NCI-H526 treated with DMSO at 0.1 percent for 48 hours (cell line): Measurements from ENCODE around the gene DNASE1L3.

Source experiments
- DNase-seq: peaks from one replicate; lab custom pipeline; 2025; lab: John Stamatoyannopoulos, UW

DNASE1L3 gene

DNA sequence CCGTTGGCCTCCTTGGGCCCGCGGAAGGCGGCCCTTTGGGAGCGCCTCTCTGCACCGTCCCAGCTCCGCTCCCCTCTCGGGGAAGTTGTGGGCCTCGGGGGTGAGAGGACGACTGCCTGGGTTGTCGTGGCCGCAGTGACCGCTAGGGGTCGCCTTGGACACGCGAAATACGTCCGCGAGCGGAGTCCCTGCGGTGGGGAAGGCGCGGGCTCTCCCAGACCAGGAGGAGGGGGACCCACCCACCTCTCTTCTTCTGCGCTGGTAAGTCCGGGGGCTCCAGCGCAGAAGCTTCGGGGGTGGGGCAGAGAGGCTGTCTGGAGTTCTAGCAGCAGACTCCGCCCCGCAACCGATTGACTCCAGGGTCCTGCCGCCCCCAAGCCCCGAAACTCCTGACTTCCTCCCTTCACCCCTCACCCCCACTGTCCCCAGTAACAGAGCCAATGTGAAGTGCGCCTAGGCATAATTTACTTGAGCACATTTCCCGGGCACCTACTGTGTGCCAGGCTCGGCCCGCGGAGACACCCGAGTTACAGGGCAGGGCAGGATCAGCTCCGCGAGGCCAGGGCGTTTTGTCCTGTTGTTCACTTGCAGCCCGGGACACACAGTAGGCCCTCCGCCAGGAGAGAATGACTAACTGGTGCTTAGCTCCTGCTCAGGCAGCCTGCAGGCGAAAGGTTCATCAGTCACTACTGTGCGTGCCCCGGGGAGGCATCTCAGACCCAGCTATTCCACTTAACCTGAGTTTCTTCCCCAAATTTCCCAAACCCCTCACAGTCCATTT lies 32.8 kb downstream of the DNASE1L3 start:
- DNase-seq = peak; percentile 4

- no peak for DNase-seq
Measured at GRCh38 chr3:58176827-58177489, 33.8 kb downstream of the DNASE1L3 start.

DNA sequence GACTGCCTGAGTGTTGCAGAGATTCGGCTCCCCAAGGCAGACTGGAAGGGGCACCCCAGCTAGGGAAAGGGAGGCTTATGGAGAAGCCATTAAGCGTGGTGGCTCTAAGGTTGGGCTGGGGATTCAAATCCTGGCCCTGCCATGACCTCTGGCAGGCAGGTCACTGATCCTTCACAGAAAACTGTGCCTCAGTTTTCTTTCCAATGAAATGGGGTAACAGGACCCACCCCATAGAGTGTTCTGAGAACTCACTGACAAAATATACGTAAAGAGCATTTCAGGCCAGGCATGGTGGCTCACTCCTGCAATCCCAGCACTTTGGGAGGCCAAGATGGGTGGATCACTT lies 34.6 kb downstream of the DNASE1L3 start:
- no peak for DNase-seq

GRCh38 chr3:58175437-58176184 lies 35.2 kb downstream of the DNASE1L3 start:
- DNase-seq = no peak

- DNase-seq = no peak
Measured at GRCh38 chr3:58175187-58175436, 35.7 kb downstream of the DNASE1L3 start.

GRCh38 chr3:58173669-58174398 lies 36.9 kb downstream of the DNASE1L3 start:
- DNase-seq = peak; percentile 8

GRCh38 chr3:58173029-58173668 lies 37.6 kb downstream of the DNASE1L3 start:
- DNase-seq = no peak

DNA sequence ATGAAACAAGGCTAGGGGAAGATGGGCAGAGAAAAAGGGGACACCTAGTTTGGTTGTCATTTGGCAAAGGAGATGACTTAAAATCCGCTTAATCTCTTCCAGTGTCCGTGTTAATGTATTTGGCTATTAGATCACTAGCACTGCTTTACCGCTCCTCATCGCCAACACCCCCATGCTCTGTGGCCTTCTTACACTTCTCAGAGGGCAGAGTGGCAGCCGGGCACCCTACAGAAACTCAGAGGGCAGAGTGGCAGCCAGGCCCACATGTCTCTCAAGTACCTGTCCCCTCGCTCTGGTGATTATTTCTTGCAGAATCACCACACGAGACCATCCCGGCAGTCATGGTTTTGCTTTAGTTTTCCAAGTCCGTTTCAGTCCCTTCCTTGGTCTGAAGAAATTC lies 39.6 kb downstream of the DNASE1L3 start:
- DNase-seq = no peak

DNA sequence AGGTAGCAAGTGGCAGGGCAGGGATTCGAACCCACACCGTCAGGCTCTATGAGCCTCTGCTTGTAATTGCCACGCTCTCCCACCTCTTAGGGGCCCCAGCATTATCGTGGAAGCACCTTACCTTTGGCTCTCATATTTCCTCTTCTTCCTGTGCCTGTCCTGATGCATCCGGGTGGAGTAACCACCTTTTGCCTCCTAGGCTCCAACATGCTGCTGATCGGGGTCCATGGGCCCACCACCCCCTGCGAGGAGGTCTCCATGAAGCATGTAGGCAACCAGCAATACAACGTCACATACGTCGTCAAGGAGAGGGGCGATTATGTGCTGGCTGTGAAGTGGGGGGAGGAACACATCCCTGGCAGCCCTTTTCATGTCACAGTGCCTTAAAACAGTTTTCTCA lies 40.4 kb downstream of the DNASE1L3 start:
- no peak for DNase-seq

DNA sequence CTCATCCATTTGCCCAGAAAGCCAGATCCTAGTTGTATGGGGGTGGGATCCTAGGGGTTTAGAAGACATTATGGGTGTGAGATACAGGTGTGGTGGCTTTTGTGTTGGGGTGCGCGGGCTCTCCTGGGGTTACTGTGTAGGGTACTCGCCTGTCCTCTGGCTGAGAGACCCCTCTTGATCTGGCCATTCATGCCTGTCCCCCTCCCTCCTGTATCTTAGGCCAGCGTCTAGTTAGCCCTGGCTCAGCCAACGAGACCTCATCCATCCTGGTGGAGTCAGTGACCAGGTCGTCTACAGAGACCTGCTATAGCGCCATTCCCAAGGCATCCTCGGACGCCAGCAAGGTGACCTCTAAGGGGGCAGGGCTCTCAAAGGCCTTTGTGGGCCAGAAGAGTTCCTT lies 41.4 kb downstream of the DNASE1L3 start:
- DNase-seq = no peak

- DNase-seq = no peak
Measured at GRCh38 chr3:58168498-58168897, 42.3 kb downstream of the DNASE1L3 start.

- DNase-seq = no peak
Measured at GRCh38 chr3:58167431-58168351, 43.1 kb downstream of the DNASE1L3 start.

GRCh38 chr3:58164906-58165821 lies 45.6 kb downstream of the DNASE1L3 start:
- DNase-seq = no peak

DNA sequence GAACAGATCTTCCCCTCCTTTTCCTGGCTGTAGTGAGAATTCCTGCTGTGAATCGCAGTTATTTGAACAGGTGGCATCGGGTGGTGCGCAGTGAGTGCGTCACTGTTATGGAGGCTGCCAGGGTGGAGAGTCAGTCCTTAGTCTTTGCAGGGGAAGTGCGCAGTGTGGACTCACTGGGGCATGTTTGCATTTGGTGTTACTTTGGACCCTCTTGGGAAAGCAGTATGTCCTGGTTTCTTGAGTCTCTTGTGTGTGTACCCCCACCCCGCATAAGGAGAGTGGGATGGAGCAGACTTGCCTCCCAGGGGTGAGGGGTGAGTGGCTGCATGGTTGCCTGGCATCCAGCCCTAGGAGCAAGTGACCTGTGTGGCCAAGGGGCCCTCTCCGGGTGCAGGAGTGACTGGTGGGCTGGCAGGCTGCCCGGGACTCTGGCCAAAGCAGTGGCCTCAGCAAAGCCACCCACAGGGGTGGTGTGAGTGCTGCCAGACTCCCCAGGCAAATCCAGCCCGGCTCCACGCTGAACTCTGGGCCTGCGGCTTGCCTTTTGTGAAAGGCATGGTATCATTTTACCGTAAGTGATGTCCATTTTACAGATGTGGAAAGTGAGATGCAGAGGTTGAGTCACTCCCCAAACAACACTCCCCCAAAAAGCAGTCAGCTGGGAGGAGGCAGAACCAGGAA lies 46.4 kb downstream of the DNASE1L3 start:
- DNase-seq = no peak

GRCh38 chr3:58163234-58163633 lies 47.5 kb downstream of the DNASE1L3 start:
- DNase-seq = no peak

DNA sequence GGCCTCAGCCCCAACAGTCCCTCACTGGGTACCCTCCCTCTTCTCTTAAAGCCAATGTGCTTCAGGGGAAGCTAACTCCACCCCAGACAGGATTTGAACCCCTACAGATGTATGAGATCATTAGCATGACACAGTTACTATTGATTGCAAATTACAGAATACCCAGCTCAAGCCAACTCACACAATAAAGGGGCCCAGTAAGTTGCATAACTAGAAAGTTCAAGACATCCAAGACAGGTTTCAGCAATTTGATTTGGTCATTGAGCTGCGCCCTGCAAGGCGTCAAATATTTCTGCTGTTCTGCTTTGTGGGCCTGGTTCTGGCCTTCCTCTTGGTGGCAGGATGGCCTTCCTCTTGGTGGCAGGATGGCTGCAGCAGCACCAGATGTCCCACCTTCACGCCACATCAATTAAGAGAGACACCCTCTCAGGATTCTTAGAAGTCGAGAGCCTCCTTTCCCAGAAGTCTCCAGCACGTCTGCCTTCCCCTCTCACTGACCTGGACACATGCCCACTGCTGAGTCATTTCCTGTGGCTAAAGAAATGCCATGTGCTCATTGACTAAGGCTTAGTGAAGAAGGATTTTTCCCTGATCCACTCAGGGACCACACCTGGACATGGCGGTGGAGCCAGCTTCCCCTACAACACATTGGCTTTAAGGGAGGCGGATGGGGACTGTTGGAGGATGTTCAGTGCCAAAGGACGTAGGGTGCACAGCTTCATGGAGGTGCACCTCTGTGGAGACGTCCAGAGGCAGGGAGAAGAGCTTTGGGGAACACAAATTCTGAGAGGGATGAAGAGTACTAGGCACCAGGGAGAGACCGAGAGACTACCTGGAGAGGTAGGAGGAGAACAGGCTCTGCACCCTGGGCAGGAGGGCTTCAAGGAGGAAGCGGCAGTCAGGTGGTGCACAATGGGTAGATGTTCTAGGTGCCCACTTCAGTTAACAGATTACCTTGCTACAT lies 49.1 kb downstream of the DNASE1L3 start:
- DNase-seq = no peak

DNA sequence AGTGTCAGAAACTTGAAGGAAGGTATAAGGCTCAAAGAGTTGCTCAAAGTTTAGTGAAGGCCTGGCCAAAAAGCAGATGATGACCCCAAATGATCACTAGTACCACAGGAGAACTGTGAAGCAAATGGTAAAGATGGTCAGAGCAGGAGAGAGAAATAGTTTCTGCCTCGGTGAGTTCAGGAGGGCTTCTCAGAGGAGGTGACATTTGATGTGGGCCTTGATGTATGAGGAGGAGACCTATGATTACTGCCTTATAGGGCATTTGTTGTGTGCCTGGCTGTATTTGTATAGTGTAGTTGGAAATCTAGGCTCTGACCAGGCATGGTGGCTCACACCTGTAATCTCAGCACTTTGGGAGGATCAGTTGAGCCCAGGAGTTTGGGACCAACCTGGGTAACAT lies 50.4 kb downstream of the DNASE1L3 start:
- DNase-seq = no peak

DNA sequence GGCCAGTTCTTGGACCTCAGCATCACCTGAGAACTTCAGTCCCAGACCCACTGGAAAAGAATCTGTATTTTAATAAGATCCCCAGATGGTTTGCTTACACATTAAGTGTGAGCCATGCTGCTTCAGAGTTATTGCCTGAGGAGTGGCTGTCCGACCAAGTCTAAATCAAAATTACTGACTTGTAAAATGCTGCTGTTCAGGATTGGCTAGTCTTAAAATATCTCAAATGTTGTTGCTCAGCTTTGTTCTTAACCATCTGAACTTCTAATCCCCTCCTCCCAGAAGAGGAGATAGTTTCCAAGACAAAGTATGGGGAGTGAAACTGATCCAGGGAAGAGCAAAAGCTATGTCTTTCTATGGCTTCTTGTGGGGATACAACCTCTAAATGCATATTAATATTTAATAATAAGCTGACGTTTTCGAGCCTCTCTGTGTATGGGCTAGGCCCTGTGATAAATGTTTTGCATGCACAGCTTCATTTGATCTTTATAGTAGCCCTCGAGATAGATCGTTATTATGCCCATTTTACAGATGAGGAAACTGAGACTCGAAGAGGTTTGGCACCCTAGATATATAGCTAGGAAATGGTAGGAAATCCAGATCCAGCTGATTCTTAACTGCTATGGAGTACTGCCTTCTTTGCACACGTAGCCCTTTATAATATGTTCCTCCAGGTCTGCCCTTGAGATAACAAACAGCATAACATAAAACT lies 52.2 kb downstream of the DNASE1L3 start:
- no peak for DNase-seq
